HEK293 (cell line): Measurements from ENCODE around the gene SDS.
A peak's percentile ranks its signal among the peaks of the same experiment; 100 is the strongest.

Experiments used
- CTCF ChIA-PET: fragments of 350-600 bp; formaldehyde crosslinking; extraction: SDS; loops from one replicate; lab custom pipeline; 2021; ENCODE audit warnings: antibody characterized with exemption; lab: Yijun Ruan, JAX
- POLR2A ChIA-PET: fragments of 300-600 bp; formaldehyde crosslinking; extraction: SDS; loops from one replicate; lab custom pipeline; 2020; ENCODE audit warnings: antibody characterized with exemption, inconsistent platforms; lab: Yijun Ruan, JAX
- H3K27ac ChIP-seq: fragments of 200-500 bp; sonication (Bioruptor generic); 2 replicates; pipeline ENCODE4 v1.5.1; 2014; ENCODE audit warnings: low read depth, low read length, control low read depth, inconsistent platforms; ENCODE audit errors: extremely low read depth
- H3K36me3 ChIP-seq, 2 experiments: fragments of 200-500 bp in 1 of 2; sonication (Bioruptor generic) in 1 of 2; 1 replicate in 1 of 2; 2 replicates in 1 of 2; pipeline ENCODE4 v1.5.1; 2014 to 2017; ENCODE audit warnings: inconsistent platforms in 2 of 2, low read length in 2 of 2; ENCODE audit not compliant: control insufficient read depth in 2 of 2, insufficient read depth in 1 of 2
- H3K4me1 ChIP-seq: fragments of 200-500 bp; sonication (Bioruptor generic); 2 replicates; pipeline ENCODE4 v1.5.1; 2014; ENCODE audit warnings: mild to moderate bottlenecking, low read length, inconsistent platforms; ENCODE audit not compliant: control insufficient read depth, insufficient read depth
- H3K4me3 ChIP-seq: 2 replicates; pipeline ENCODE4 v1.5.1; 2011; ENCODE audit warnings: low read depth, mild to moderate bottlenecking, control low read depth, low read length, moderate library complexity
- H3K9me3 ChIP-seq: fragments of 200-500 bp; sonication (Bioruptor generic); 2 replicates; pipeline ENCODE4 v1.5.1; 2014; ENCODE audit warnings: low read depth, low read length, inconsistent platforms; ENCODE audit not compliant: control insufficient read depth, insufficient read depth
- HOXA7 ChIP-seq: sonication (generic); formaldehyde crosslinking; IDR thresholded peaks from 2 replicates; pipeline ENCODE4 v1.8.1; 2022; ENCODE audit warnings: missing genetic modification reagents, borderline replicate concordance
- KLF8 ChIP-seq: fragments of 450-650 bp; formaldehyde crosslinking; IDR thresholded peaks from 2 replicates; pipeline ENCODE4 v1.5.1; 2016; ENCODE audit warnings: missing biosample characterization, missing genetic modification characterization
- MZF1 ChIP-seq: fragments of 450-650 bp; formaldehyde crosslinking; IDR thresholded peaks from 2 replicates; pipeline ENCODE4 v1.5.1; 2017; ENCODE audit warnings: missing biosample characterization, missing genetic modification characterization, borderline replicate concordance
- PRDM10 ChIP-seq: fragments of 450-650 bp; formaldehyde crosslinking; IDR thresholded peaks from 2 replicates; pipeline ENCODE4 v1.5.1; 2016; ENCODE audit warnings: missing biosample characterization, missing genetic modification characterization
- SCRT1 ChIP-seq: fragments of 450-650 bp; formaldehyde crosslinking; IDR thresholded peaks from 2 replicates; pipeline ENCODE4 v1.5.1; 2016; ENCODE audit warnings: missing biosample characterization, missing genetic modification characterization, borderline replicate concordance
- TRIM28 ChIP-seq: IDR thresholded peaks from 2 replicates; pipeline ENCODE4 v1.6.1; 2011; ENCODE audit warnings: low read length, control low read depth, borderline replicate concordance
- ZBTB1 ChIP-seq: fragments of 450-650 bp; formaldehyde crosslinking; IDR thresholded peaks from 2 replicates; pipeline ENCODE4 v1.5.1; 2016; ENCODE audit warnings: missing biosample characterization, missing genetic modification characterization
- ZBTB17 ChIP-seq: fragments of 450-650 bp; formaldehyde crosslinking; IDR thresholded peaks from 2 replicates; pipeline ENCODE4 v1.5.1; 2016; ENCODE audit warnings: missing biosample characterization, missing genetic modification characterization
- ZBTB6 ChIP-seq: fragments of 450-650 bp; formaldehyde crosslinking; IDR thresholded peaks from 2 replicates; pipeline ENCODE4 v1.5.1; 2017; ENCODE audit warnings: missing biosample characterization, missing genetic modification characterization
- ZEB2 ChIP-seq: fragments of 450-650 bp; formaldehyde crosslinking; IDR thresholded peaks from 2 replicates; pipeline ENCODE4 v1.5.1; 2016; ENCODE audit warnings: missing biosample characterization, missing genetic modification characterization
- ZNF16 ChIP-seq: fragments of 450-650 bp; formaldehyde crosslinking; IDR thresholded peaks from 2 replicates; pipeline ENCODE4 v1.5.1; 2016; ENCODE audit warnings: low read depth, missing biosample characterization, missing genetic modification characterization
- ZNF169 ChIP-seq: fragments of 450-650 bp; formaldehyde crosslinking; IDR thresholded peaks from 2 replicates; pipeline ENCODE4 v1.5.1; 2016; ENCODE audit warnings: missing biosample characterization, missing genetic modification characterization
- ZNF174 ChIP-seq: fragments of 450-650 bp; formaldehyde crosslinking; IDR thresholded peaks from 2 replicates; pipeline ENCODE4 v1.5.0; 2017; ENCODE audit warnings: missing biosample characterization, mild to moderate bottlenecking, missing genetic modification characterization
- ZNF280D ChIP-seq: fragments of 450-650 bp; formaldehyde crosslinking; IDR thresholded peaks from 2 replicates; pipeline ENCODE4 v1.5.1; 2016; ENCODE audit warnings: missing biosample characterization, missing genetic modification characterization
- ZNF324 ChIP-seq: fragments of 450-650 bp; formaldehyde crosslinking; IDR thresholded peaks from 2 replicates; pipeline ENCODE4 v1.5.1; 2016; ENCODE audit warnings: missing biosample characterization, missing genetic modification characterization
- ZNF488 ChIP-seq: fragments of 450-650 bp; formaldehyde crosslinking; IDR thresholded peaks from 2 replicates; pipeline ENCODE4 v1.5.1; 2016; ENCODE audit warnings: missing biosample characterization, missing genetic modification characterization
- ZNF623 ChIP-seq: fragments of 450-650 bp; formaldehyde crosslinking; IDR thresholded peaks from 2 replicates; pipeline ENCODE4 v1.5.1; 2016; ENCODE audit warnings: missing biosample characterization, missing genetic modification characterization
- ZNF629 ChIP-seq: fragments of 450-650 bp; formaldehyde crosslinking; IDR thresholded peaks from 2 replicates; pipeline ENCODE4 v1.5.1; 2017; ENCODE audit warnings: missing biosample characterization, missing genetic modification characterization
- ZXDB ChIP-seq: fragments of 450-650 bp; formaldehyde crosslinking; IDR thresholded peaks from 2 replicates; pipeline ENCODE4 v1.5.1; 2016; ENCODE audit warnings: missing biosample characterization, missing genetic modification characterization

The SDS gene

GRCh38 chr12:113416091-113416754, 12.5 kb upstream of the SDS start (continued):
- TF ChIP-seq ZNF488 = no peak
- TF ChIP-seq ZNF169 = no peak
- no peak for TF ChIP-seq HOXA7 (CRISPR knock-in tag)
- no peak for TF ChIP-seq ZEB2 (tag by site-specific recombination)
- peak; percentile 53 for TF ChIP-seq PRDM10 (tag by site-specific recombination)
- TF ChIP-seq, all 188 proteins: peak for 8

- Histone ChIP-seq H3K9me3 (no peaks in the 10 kb centered on the region), H3K4me3 (no peak overlapping the region), H3K36me3 (no peaks in the 10 kb centered on the region), H3K27ac (no peak overlapping the region), H3K4me1 (no peaks in the 10 kb centered on the region)
- ChIA-PET CTCF (interaction anchor here (0.7 to 1.2 kb wide), 2 partner anchors 11 to 102 kb away, joined by 3 to 5 read pairs; no protein-coding TSS in a partner anchor), POLR2A (no interaction called here)
- no peak for TF ChIP-seq KLF8 (tag by site-specific recombination)
- peak; percentile 97 for TF ChIP-seq ZNF623 (tag by site-specific recombination)
- TF ChIP-seq ZNF16 (tag by site-specific recombination) = peak; percentile 75
- no peak for TF ChIP-seq SCRT1 (tag by site-specific recombination)
Measured at GRCh38 chr12:113414519-113415038, 10.9 kb upstream of the SDS start.

- Histone ChIP-seq H3K27ac (no peak overlapping the region), H3K4me3 (no peak overlapping the region), H3K9me3 (no peaks in the 10 kb centered on the region), H3K36me3 (no peaks in the 10 kb centered on the region), H3K4me1 (no peaks in the 10 kb centered on the region)
- CTCF ChIA-PET = interaction anchor here (0.5 to 3.3 kb wide), 3 partner anchors 11 to 377 kb away, joined by 3 to 19 read pairs (median 3); no protein-coding TSS in a partner anchor
- no peak for TF ChIP-seq ZNF174
- TF ChIP-seq ZBTB17 (tag by site-specific recombination) = 0 out of 2 replicates have a peak, but pooled peaks have one; percentile 37
- TF ChIP-seq ZNF629 = peak; percentile 39; the same call in 1 of the 2 replicates
- TF ChIP-seq MZF1 (tag by site-specific recombination) = peak; percentile 28; the same call in 1 of the 2 replicates
- no peak for TF ChIP-seq ZNF280D
- TF ChIP-seq TRIM28 = no peak
- TF ChIP-seq ZBTB6 (tag by site-specific recombination) = peak; percentile 43; the same call in 1 of the 2 replicates
- no peak for TF ChIP-seq ZBTB1 (tag by site-specific recombination)
- TF ChIP-seq ZXDB (tag by site-specific recombination) = no peak
- no peak for TF ChIP-seq ZNF324
- POLR2A ChIA-PET = no interaction called here
Measured at GRCh38 chr12:113413488-113413939, 9.8 kb upstream of the SDS start.
